MCF 10A (cell line): Measurements from ENCODE around the gene CCDC88C. TPM values are rescaled to one million over a fixed set of nuclear protein-coding genes. Genes with fewer than 3 reads are reported as not detected.

ENCODE experiments used
- BruUV-seq: library from RNA; stranded (reverse); fragments of 400-500 nt; replicated peaks from 2 replicates; lab custom pipeline; 2021; lab: Mats Ljungman, UMichigan
- CTCF ChIA-PET: fragments of 300-600 bp; sonication (Branson Sonifier 250); formaldehyde crosslinking; extraction: SDS; loops from one replicate; lab custom pipeline; 2021; ENCODE audit warnings: antibody characterized with exemption, inconsistent platforms; lab: Yijun Ruan, JAX
- POLR2A ChIA-PET: fragments of 300-600, 350-650 bp; sonication (Branson Sonifier 250); formaldehyde crosslinking; extraction: SDS; loops from one replicate; lab custom pipeline; 2020; ENCODE audit warnings: antibody characterized with exemption, inconsistent platforms; lab: Yijun Ruan, JAX
- DNase-seq: peaks from one replicate; pipeline ENCODE4 v3.0.0-alpha.2; 2018; ENCODE audit not compliant: unreplicated experiment
- H3K27ac Mint-ChIP-seq: one replicate; pipeline ENCODE4 v1.8.0; 2022; ENCODE audit warnings: mild to moderate bottlenecking, low read depth, mixed read lengths; ENCODE audit not compliant: unreplicated experiment
- H3K27me3 Mint-ChIP-seq: one replicate; pipeline ENCODE4 v1.8.0; 2022; ENCODE audit warnings: mixed read lengths; ENCODE audit not compliant: insufficient read depth, unreplicated experiment
- H3K36me3 Mint-ChIP-seq: one replicate; pipeline ENCODE4 v1.8.0; 2022; ENCODE audit warnings: mild to moderate bottlenecking, moderate library complexity, mixed read lengths; ENCODE audit not compliant: insufficient read depth, unreplicated experiment
- H3K4me1 Mint-ChIP-seq: one replicate; pipeline ENCODE4 v1.8.0; 2022; ENCODE audit warnings: mixed read lengths; ENCODE audit not compliant: insufficient read depth, unreplicated experiment
- H3K4me3 Mint-ChIP-seq: one replicate; pipeline ENCODE4 v1.8.0; 2022; ENCODE audit warnings: mild to moderate bottlenecking, moderate library complexity, mixed read lengths; ENCODE audit not compliant: unreplicated experiment
- H3K9me3 Mint-ChIP-seq: one replicate; pipeline ENCODE4 v1.8.0; 2022; ENCODE audit warnings: mixed read lengths; ENCODE audit not compliant: unreplicated experiment
- intact Hi-C: fragments of 100-400 bp; cut with micrococcal nuclease; formaldehyde crosslinking; loops from 2 replicates; pipeline ENCODE4 v1.14.1; 2022
- total RNA-seq: library from RNA; stranded (reverse); gene quantifications from 2 replicates; pipeline ENCODE4 v1.2.3, GENCODE V29; 2022
- TF ChIP-seq, protein P1 (sequence below): fragments of 200-600 bp; IDR thresholded peaks from one replicate; pipeline ENCODE4 v1.8.0; 2022; ENCODE audit warnings: antibody characterized with exemption, mild to moderate bottlenecking; ENCODE audit not compliant: unreplicated experiment

The CCDC88C gene
- total RNA-seq, 1 experiment from 2014 or later, result 19.7 TPM

DNA sequence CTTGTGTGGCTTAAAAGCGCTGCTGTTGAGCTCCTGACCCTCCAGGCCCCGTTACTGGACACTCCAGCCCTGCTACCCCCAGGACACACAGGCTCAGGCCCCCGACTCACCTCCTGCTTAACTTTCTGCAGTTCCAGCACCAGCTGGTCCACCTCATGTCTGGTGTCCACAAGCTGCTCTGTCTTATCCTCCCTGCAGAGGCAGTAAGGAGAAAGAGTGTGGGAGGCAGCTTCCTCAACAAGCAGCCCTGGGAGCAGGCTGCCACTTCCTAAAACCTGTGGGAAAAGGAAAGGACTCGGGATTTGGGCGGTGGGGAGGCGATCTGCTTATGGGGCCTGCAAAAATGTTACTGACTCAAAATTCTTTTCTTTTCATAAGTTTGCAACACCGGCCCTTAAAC is 79.2 kb downstream of the CCDC88C start:
- intact Hi-C loops, result no loop called here
- no peaks in the 10 kb centered on the region for H3K4me1 Mint-ChIP-seq
- CTCF ChIA-PET, result interaction anchor here (3.9 kb wide), 1 partner anchor 14 kb away, joined by 24 read pairs; no protein-coding TSS in a partner anchor
- DNase-seq, result no peak
- no peaks in the 10 kb centered on the region for H3K27me3 Mint-ChIP-seq
- no peak overlapping the region for H3K4me3 Mint-ChIP-seq
- H3K27ac Mint-ChIP-seq, result no peak overlapping the region
- TF ChIP-seq, protein P1, sequence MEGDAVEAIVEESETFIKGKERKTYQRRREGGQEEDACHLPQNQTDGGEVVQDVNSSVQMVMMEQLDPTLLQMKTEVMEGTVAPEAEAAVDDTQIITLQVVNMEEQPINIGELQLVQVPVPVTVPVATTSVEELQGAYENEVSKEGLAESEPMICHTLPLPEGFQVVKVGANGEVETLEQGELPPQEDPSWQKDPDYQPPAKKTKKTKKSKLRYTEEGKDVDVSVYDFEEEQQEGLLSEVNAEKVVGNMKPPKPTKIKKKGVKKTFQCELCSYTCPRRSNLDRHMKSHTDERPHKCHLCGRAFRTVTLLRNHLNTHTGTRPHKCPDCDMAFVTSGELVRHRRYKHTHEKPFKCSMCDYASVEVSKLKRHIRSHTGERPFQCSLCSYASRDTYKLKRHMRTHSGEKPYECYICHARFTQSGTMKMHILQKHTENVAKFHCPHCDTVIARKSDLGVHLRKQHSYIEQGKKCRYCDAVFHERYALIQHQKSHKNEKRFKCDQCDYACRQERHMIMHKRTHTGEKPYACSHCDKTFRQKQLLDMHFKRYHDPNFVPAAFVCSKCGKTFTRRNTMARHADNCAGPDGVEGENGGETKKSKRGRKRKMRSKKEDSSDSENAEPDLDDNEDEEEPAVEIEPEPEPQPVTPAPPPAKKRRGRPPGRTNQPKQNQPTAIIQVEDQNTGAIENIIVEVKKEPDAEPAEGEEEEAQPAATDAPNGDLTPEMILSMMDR, result no peak
- H3K9me3 Mint-ChIP-seq, result no peaks in the 10 kb centered on the region
- H3K36me3 Mint-ChIP-seq, result peaks cover 14% of the 10 kb centered on the region
- BruUV-seq, result no TSS peak
- POLR2A ChIA-PET, result interaction anchor here (1.0 to 1.4 kb wide), 2 partner anchors 14 to 15 kb away, joined by 3 read pairs; no protein-coding TSS in a partner anchor

DNA sequence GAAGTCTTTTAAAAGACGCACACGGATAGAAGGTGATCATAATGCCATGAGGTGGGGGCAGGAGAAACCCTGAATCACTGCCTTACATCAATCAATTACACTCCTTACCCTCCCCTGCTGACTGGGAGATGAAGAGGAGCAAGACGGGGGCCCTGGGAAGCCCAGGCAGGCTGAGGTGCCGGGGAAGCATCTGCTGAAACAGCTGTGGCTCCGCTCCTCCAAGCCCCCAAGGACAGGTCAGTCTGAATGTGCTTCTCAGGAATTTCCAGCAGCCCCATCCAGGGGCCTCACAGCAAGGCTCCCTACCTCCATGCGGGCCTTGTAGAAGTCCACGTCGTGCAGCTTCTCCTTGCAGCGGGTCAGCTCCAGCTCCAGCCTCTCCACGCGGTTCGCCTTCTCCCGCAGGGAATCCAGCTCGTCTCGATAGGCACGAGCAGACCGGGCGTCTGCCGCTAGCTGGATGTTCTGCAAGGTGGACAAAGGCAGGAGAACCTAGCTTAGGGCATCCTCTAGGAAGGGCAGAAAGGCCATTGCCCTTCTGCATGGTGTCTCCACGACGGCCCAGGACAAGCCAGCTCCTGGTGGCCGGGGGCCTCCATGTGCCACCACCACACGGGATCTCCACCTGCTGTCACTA is 79.8 kb downstream of the CCDC88C start:
- Mint-ChIP-seq H3K4me1 (peaks cover under 1% of the 10 kb centered on the region), H3K36me3 (peaks cover 14% of the 10 kb centered on the region), H3K9me3 (no peaks in the 10 kb centered on the region), H3K4me3 (no peak overlapping the region), H3K27me3 (no peaks in the 10 kb centered on the region), H3K27ac (no peak overlapping the region)
- POLR2A ChIA-PET, result interaction anchor here (1.0 to 1.4 kb wide), 3 partner anchors 8 to 14 kb away, joined by 3 read pairs; no protein-coding TSS in a partner anchor
- intact Hi-C loops, result no loop called here
- CTCF ChIA-PET, result interaction anchor here (0.7 to 3.9 kb wide), 2 partner anchors 13 to 78 kb away, joined by 7 to 24 read pairs; no protein-coding TSS in a partner anchor
- TF ChIP-seq, protein P1, result no peak
- no peak for DNase-seq
- no TSS peak for BruUV-seq

DNA sequence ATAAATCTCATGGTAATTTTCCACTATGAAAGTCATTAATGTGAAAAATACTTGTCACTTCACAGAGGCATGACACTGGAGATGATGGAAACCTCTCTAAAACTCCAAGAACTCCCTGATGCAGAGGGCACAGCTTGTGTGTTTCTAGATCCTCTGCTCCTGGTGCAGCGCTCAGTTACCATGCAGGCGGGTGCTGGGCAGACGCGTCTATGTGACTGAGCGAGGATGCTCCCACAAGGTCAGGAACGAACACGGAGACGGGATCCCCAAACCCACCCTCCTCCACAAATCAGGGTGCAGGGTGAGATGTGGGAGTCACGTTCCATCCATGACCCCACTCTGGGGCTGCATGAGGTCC is 81.5 kb downstream of the CCDC88C start:
- ChIA-PET POLR2A (no interaction called here), CTCF (interaction anchor here (0.6 to 3.9 kb wide), 2 partner anchors 12 to 88 kb away, joined by 3 to 24 read pairs; no protein-coding TSS in a partner anchor)

More for the DNA sequence above, 81.5 kb downstream of the CCDC88C start:
- Mint-ChIP-seq H3K9me3 (no peaks in the 10 kb centered on the region), H3K27ac (no peak overlapping the region), H3K27me3 (no peaks in the 10 kb centered on the region), H3K36me3 (peaks cover 14% of the 10 kb centered on the region), H3K4me1 (peaks cover 11% of the 10 kb centered on the region), H3K4me3 (no peak overlapping the region)
- TF ChIP-seq, protein P1, result no peak
- intact Hi-C loops, result no loop called here
- BruUV-seq, result no TSS peak
- DNase-seq, result no peak
